DOHH2 (cell line): Measurements from ENCODE around the gene TTF2.

ENCODE experiments used
- H3F3A ChIP-seq: fragments of 200-600 bp; sonication (generic), shearing (Covaris generic); 2 replicates; pipeline ENCODE4 v1.6.0; 2016; ENCODE audit warnings: antibody characterized with exemption, mild to moderate bottlenecking; ENCODE audit not compliant: control insufficient read depth, insufficient read depth
- H3K27ac ChIP-seq: fragments of 200-600 bp; sonication (generic); 2 replicates; pipeline ENCODE4 v1.5.1; 2014; ENCODE audit warnings: low read depth, mild to moderate bottlenecking, low read length, moderate library complexity
- H3K27me3 ChIP-seq: fragments of 200-600 bp; sonication (generic); 2 replicates; pipeline ENCODE4 v1.6.1; 2014; ENCODE audit warnings: mild to moderate bottlenecking, low read length, mixed read lengths; ENCODE audit not compliant: control insufficient read depth
- H3K36me3 ChIP-seq: fragments of 200-600 bp; sonication (generic); 2 replicates; pipeline ENCODE4 v1.6.1; 2014; ENCODE audit warnings: mild to moderate bottlenecking, low read length, moderate library complexity, mixed read lengths; ENCODE audit not compliant: control insufficient read depth
- H3K4me1 ChIP-seq: fragments of 200-600 bp; sonication (generic); 2 replicates; pipeline ENCODE4 v1.6.1; 2014; ENCODE audit warnings: mild to moderate bottlenecking, low read length, mixed read lengths; ENCODE audit not compliant: control insufficient read depth
- H3K4me2 ChIP-seq: fragments of 200-600 bp; sonication (generic); 2 replicates; pipeline ENCODE4 v1.6.0; 2014; ENCODE audit warnings: mild to moderate bottlenecking, low read length, moderate library complexity
- H3K4me3 ChIP-seq: fragments of 200-600 bp; sonication (generic); 2 replicates; pipeline ENCODE4 v1.5.1; 2014; ENCODE audit warnings: mild to moderate bottlenecking, low read length, mixed read lengths
- H3K79me2 ChIP-seq: fragments of 200-600 bp; sonication (generic); 2 replicates; pipeline ENCODE4 v1.6.1; 2014; ENCODE audit warnings: mild to moderate bottlenecking, low read length, mixed read lengths; ENCODE audit not compliant: control insufficient read depth
- H3K9me2 ChIP-seq: fragments of 200-600 bp; sonication (generic); replicated peaks from 2 replicates; pipeline ENCODE4 v1.6.1; 2014; ENCODE audit warnings: mild to moderate bottlenecking, low read length, mixed read lengths; ENCODE audit not compliant: control insufficient read depth
- H3K9me3 ChIP-seq: fragments of 200-600 bp; sonication (generic); 2 replicates; pipeline ENCODE4 v1.6.1; 2014; ENCODE audit warnings: antibody characterized with exemption, low read length, mixed read lengths; ENCODE audit not compliant: control insufficient read depth, insufficient read depth
- H4K20me1 ChIP-seq: fragments of 200-600 bp; sonication (generic); 2 replicates; pipeline ENCODE4 v1.6.0; 2014; ENCODE audit warnings: low read depth, mild to moderate bottlenecking, antibody characterized with exemption, low read length, moderate library complexity; ENCODE audit not compliant: control insufficient read depth, insufficient read depth
- EZH2phosphoT487 ChIP-seq: fragments of 200-600 bp; sonication (generic); IDR thresholded peaks from 2 replicates; pipeline ENCODE4 v1.6.1; 2017; ENCODE audit warnings: borderline replicate concordance, mild to moderate bottlenecking, antibody characterized with exemption, low read length, moderate library complexity, mixed read lengths
- TF ChIP-seq, protein P1 (sequence below): fragments of 200-600 bp; sonication (generic); IDR thresholded peaks from one replicate; pipeline ENCODE4 v1.5.1; 2014; ENCODE audit warnings: antibody characterized with exemption, mild to moderate bottlenecking, low read depth, low read length; ENCODE audit not compliant: poor library complexity, severe bottlenecking

TTF2 gene

GRCh38 chr1:117049857-117050256 is 10.3 kb upstream of the TTF2 start:
- H3K79me2 ChIP-seq, result no peaks in the 10 kb centered on the region

DNA sequence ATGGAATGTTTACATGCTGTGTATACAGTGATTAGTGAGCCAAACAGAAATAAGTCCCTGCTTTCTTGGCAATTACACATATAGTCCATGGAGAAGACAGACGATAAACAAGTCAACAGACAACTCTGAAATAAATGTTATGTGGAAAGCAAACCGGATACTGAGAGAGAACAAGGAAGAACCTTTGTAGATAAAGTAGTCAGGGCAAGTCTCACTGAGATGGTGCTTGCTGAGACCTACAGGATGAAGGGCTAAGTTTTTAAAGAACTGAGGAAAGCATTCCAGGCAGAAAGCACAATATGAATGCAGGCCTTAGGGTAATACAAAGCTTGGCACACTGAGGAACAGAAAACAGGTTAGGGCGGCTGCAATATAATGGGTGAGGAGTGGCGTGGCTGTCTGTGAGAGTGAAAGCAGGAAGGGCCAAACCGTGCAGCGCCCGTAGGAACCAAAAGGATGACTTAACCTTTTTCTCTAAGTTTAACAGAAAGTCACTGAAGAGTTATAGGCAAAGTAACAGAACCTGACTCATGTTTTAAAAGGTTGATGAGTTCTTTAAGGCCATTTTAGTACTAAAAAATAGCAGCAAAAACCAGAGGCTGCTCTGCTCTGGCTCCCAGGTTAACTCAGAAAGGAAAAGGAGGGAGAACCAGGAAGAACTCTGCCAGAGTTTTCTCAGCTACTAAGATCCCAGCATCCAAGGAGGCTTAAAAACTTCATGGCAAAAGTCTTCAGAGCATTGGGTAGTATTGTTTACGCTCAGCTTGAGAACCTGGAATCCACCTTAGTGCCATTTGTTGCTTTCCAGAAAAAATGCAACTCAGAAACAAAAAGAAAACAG is 8.7 kb upstream of the TTF2 start:
- Histone ChIP-seq H3K4me1 (peaks cover 45% of the 10 kb centered on the region), H3K9me2 (no peaks in the 10 kb centered on the region), H3F3A (peaks cover 6% of the 10 kb centered on the region; the same call in 1 of the 2 replicates), H3K4me3 (peak overlapping the region; percentile 60), H4K20me1 (no peaks in the 10 kb centered on the region), H3K27ac (peak overlapping the region; percentile 22), H3K36me3 (peaks cover 28% of the 10 kb centered on the region), H3K4me2 (peak overlapping the region; percentile 80), H3K27me3 (no peaks in the 10 kb centered on the region), H3K79me2 (no peaks in the 10 kb centered on the region), H3K9me3 (no peaks in the 10 kb centered on the region)
- TF ChIP-seq EZH2phosphoT487, result no peak
- TF ChIP-seq, protein P1, sequence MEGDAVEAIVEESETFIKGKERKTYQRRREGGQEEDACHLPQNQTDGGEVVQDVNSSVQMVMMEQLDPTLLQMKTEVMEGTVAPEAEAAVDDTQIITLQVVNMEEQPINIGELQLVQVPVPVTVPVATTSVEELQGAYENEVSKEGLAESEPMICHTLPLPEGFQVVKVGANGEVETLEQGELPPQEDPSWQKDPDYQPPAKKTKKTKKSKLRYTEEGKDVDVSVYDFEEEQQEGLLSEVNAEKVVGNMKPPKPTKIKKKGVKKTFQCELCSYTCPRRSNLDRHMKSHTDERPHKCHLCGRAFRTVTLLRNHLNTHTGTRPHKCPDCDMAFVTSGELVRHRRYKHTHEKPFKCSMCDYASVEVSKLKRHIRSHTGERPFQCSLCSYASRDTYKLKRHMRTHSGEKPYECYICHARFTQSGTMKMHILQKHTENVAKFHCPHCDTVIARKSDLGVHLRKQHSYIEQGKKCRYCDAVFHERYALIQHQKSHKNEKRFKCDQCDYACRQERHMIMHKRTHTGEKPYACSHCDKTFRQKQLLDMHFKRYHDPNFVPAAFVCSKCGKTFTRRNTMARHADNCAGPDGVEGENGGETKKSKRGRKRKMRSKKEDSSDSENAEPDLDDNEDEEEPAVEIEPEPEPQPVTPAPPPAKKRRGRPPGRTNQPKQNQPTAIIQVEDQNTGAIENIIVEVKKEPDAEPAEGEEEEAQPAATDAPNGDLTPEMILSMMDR, result no peak

More at GRCh38 chr1:117049857-117050256, 10.3 kb upstream of the TTF2 start:
- Histone ChIP-seq H3F3A (peaks cover 2% of the 10 kb centered on the region; the same call in 1 of the 2 replicates), H3K27ac (no peak overlapping the region), H4K20me1 (no peaks in the 10 kb centered on the region), H3K9me3 (no peaks in the 10 kb centered on the region), H3K4me3 (no peak overlapping the region), H3K9me2 (no peaks in the 10 kb centered on the region), H3K4me1 (peaks cover 45% of the 10 kb centered on the region), H3K27me3 (no peaks in the 10 kb centered on the region), H3K4me2 (peak overlapping the region; percentile 30), H3K36me3 (peaks cover 28% of the 10 kb centered on the region)
- TF ChIP-seq EZH2phosphoT487, result no peak
- TF ChIP-seq, protein P1, result no peak

GRCh38 chr1:117054068-117054467 is 6.1 kb upstream of the TTF2 start:
- no peak for TF ChIP-seq EZH2phosphoT487
- H3K9me3 ChIP-seq, result no peaks in the 10 kb centered on the region
- H3K79me2 ChIP-seq, result peaks cover 19% of the 10 kb centered on the region
- H3K27ac ChIP-seq, result no peak overlapping the region
- no peak overlapping the region for H3K4me3 ChIP-seq
- no peak overlapping the region for H3K4me2 ChIP-seq
- H3K27me3 ChIP-seq, result no peaks in the 10 kb centered on the region
- H3K4me1 ChIP-seq, result peaks cover 46% of the 10 kb centered on the region
- peaks cover 11% of the 10 kb centered on the region for H3F3A ChIP-seq
- H3K9me2 ChIP-seq, result no peaks in the 10 kb centered on the region
- peaks cover 9% of the 10 kb centered on the region for H3K36me3 ChIP-seq
- no peaks in the 10 kb centered on the region for H4K20me1 ChIP-seq

DNA sequence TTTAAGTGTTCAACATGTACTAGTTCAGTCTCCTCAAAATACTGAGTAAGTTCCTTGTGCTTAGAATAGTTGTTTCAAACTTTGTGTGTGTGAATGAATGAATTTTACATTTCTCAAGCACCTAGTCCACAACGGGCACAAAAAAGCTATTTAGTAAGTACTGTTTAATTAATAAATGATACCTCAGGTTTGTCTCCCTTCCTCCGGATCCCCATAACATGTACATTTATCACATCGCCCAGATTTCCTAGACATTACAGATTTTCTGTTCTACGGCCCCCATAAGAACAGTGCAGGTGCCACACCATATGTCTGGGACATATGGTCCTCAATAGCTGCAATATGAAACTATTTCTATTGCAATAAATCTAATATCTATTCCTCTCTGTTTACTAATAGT is 1.3 kb upstream of the TTF2 start:
- Histone ChIP-seq H3K27ac (peak overlapping the region; percentile 95), H3K4me2 (peak overlapping the region; percentile 77), H3K36me3 (peaks cover 42% of the 10 kb centered on the region), H3K79me2 (peaks cover 58% of the 10 kb centered on the region), H3K4me1 (peaks cover 41% of the 10 kb centered on the region), H3K4me3 (peak overlapping the region; percentile 86), H4K20me1 (no peaks in the 10 kb centered on the region), H3K9me3 (no peaks in the 10 kb centered on the region), H3K27me3 (no peaks in the 10 kb centered on the region), H3F3A (peaks cover 13% of the 10 kb centered on the region), H3K9me2 (no peaks in the 10 kb centered on the region)
- TF ChIP-seq EZH2phosphoT487, result no peak
- TF ChIP-seq, protein P1, result no peak
